GM12891 (cell line): ENCODE measurements around the gene GGA2.

Source experiments
- POLR2A ChIP-seq: IDR thresholded peaks from 2 replicates; pipeline ENCODE4 v1.6.1; 2011; ENCODE audit warnings: low read depth, low read length, control low read depth
- POLR2AphosphoS5 ChIP-seq: IDR thresholded peaks from 2 replicates; pipeline ENCODE4 v1.6.1; 2011; ENCODE audit warnings: low read depth, low read length, control low read depth
- TAF1 ChIP-seq: IDR thresholded peaks from 2 replicates; pipeline ENCODE4 v1.6.1; 2011; ENCODE audit warnings: low read depth, low read length, control low read depth

GRCh38 chr16:23532448-23532847, 22.2 kb upstream of the GGA2 start:
- TF ChIP-seq POLR2A = no peak
- TF ChIP-seq POLR2AphosphoS5 = no peak
- TF ChIP-seq TAF1 = no peak
